ENCODE results near the gene FOXN1.

DNA sequence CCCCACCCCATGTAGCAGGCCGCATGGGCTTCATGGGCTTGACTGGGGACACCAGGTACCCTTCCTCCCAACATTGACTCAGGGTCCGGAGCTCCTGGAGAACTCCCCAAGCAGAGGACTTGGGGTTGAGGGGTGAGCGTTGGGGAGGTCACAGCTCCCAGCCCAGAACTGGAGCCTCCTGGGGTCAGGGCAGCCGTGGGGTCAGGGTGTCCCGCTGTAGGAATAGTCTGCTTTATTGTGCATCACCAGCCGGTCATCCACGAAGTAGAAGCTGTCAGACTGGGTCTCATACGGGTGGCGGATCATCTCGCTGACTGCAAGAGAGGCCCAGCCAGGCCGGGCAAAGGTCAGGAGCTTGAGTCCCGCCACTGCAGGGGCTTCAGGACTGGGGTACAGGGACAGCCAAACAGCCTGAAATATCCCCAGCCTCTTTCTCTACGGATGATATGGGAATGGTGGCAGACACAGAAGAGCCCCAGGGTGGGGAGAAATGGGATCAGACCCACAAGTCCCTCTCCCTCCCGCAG, 41.0 kb downstream of the FOXN1 start:
- TF ChIP-seq, protein P1, sequence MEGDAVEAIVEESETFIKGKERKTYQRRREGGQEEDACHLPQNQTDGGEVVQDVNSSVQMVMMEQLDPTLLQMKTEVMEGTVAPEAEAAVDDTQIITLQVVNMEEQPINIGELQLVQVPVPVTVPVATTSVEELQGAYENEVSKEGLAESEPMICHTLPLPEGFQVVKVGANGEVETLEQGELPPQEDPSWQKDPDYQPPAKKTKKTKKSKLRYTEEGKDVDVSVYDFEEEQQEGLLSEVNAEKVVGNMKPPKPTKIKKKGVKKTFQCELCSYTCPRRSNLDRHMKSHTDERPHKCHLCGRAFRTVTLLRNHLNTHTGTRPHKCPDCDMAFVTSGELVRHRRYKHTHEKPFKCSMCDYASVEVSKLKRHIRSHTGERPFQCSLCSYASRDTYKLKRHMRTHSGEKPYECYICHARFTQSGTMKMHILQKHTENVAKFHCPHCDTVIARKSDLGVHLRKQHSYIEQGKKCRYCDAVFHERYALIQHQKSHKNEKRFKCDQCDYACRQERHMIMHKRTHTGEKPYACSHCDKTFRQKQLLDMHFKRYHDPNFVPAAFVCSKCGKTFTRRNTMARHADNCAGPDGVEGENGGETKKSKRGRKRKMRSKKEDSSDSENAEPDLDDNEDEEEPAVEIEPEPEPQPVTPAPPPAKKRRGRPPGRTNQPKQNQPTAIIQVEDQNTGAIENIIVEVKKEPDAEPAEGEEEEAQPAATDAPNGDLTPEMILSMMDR (IDR thresholded peaks at IDR 0.05; ENCODE audit: insufficient read depth, low read length, poor library complexity, severe bottlenecking), result no peak
- TF ChIP-seq EZH2phosphoT487 (conservative IDR thresholded peaks at IDR 0.05; ENCODE audit: low read length), result no peak
